Psoas muscle (tissue), 7 donors: Measurements from ENCODE around the gene GPRC5A. TPM values are rescaled to one million over a fixed set of nuclear protein-coding genes. Genes with fewer than 3 reads are reported as not detected.

ENCODE experiments used
- polyA plus RNA-seq, 3 donors: library from polyadenylated mRNA; stranded (reverse); fragments of 200-250 nt; gene quantifications; one replicate each; pipeline ENCODE4 v1.2.3, GENCODE V29; 2013
- total RNA-seq, 4 donors: library from RNA; stranded (reverse); fragmentation: NEBNext Ultra II Directional in 2 of 4; extraction: Animal tissue kit (Norgen Biotek cat#: 25700) in 2 of 4; gene quantifications; one replicate each; pipeline versions ENCODE4 v1.2.1 to v1.2.4, GENCODE V29; 2021 to 2023
- donor health status: healthy with polysubstance abuse.
- donor health status: DM: no; HTN: no; CAD: no; lungs with moderate emphysema.
- donor health status: Bipolar disorder and iron deficiency.
- donor health status: healthy.
- donor health status: DM: no; HTN: no; CAD: no.
- donor health status: DM: no; HTN: no; CAD: no.
- donor health status: DM: yes; HTN: yes; CAD: no.

Gene GPRC5A
- total and polyA plus RNA-seq, 7 donors = 0.09 to 0.99 (median 0.28) TPM

Other genes with a start within 250 kb of the GPRC5A start
- not detected for gene GPR19, start 195.4 kb upstream of the GPRC5A start, total RNA-seq
- under 1 TPM in 1 of 3 donors, not detected in 2; 0.38 TPM for gene GPR19, start 195.4 kb upstream of the GPRC5A start, polyA plus RNA-seq
- 10 to 100 TPM; 32.2 to 61.0 (median 38.0) TPM for gene CDKN1B, start 174.2 kb upstream of the GPRC5A start, total RNA-seq
- 10 to 100 TPM; 20.7 to 62.8 (median 42.4) TPM for gene CDKN1B, start 174.2 kb upstream of the GPRC5A start, polyA plus RNA-seq
- gene APOLD1, start 105.9 kb upstream of the GPRC5A start, total RNA-seq = 10 to 100 TPM in 3 of 4 donors, 1 to 10 TPM in 1; 6.1 to 22.6 (median 15.3) TPM
- 10 to 100 TPM; 13.9 to 19.8 (median 17.0) TPM for gene APOLD1, start 105.9 kb upstream of the GPRC5A start, polyA plus RNA-seq
- 10 to 100 TPM; 39.6 to 51.4 (median 45.7) TPM for gene DDX47, start 78.2 kb upstream of the GPRC5A start, total RNA-seq
- 10 to 100 TPM; 44.5 to 69.5 (median 65.4) TPM for gene DDX47, start 78.2 kb upstream of the GPRC5A start, polyA plus RNA-seq
- not detected for gene GPRC5D, start 60.6 kb downstream of the GPRC5A start, total RNA-seq
- gene GPRC5D, start 60.6 kb downstream of the GPRC5A start, polyA plus RNA-seq = not detected
- 10 to 100 TPM; 27.0 to 39.3 (median 35.5) TPM for gene HEBP1, start 108.7 kb downstream of the GPRC5A start, total RNA-seq
- 10 to 100 TPM; 19.4 to 38.4 (median 31.5) TPM for gene HEBP1, start 108.7 kb downstream of the GPRC5A start, polyA plus RNA-seq
- gene FAM234B, start 152.8 kb downstream of the GPRC5A start, total RNA-seq = 1 to 10 TPM; 2.1 to 4.0 (median 2.5) TPM
- 1 to 10 TPM in 2 of 3 donors, under 1 TPM in 1; 0.89 to 1.9 (median 1.8) TPM for gene FAM234B, start 152.8 kb downstream of the GPRC5A start, polyA plus RNA-seq
- not detected for gene GSG1, start 212.1 kb downstream of the GPRC5A start, total RNA-seq
- not detected for gene GSG1, start 212.1 kb downstream of the GPRC5A start, polyA plus RNA-seq